K562 (cell line): ENCODE results near the gene CEP68. TPM values are rescaled to one million over a fixed set of nuclear protein-coding genes. Genes with fewer than 3 reads are reported as not detected.
A peak's percentile ranks its signal among the peaks of the same experiment; 100 is the strongest.

Source experiments
- BRF1 ChIP-seq: IDR thresholded peaks from 3 replicates; pipeline ENCODE4 v1.6.1; 2011; ENCODE audit warnings: borderline replicate concordance, mild to moderate bottlenecking; ENCODE audit not compliant: insufficient read length; ENCODE audit errors: extremely low read depth
- FOXA3 ChIP-seq, 2 experiments: fragments of 450-650 bp in 1 of 2; sonication (generic) in 1 of 2; formaldehyde crosslinking; IDR thresholded peaks in 1 of 2; conservative IDR thresholded peaks in 1 of 2; 2 replicates each; pipeline versions ENCODE4 v1.4.0 to v1.8.0; 2020 to 2022; ENCODE audit warnings: mild to moderate bottlenecking in 2 of 2, missing genetic modification reagents in 1 of 2
- JUND ChIP-seq, 2 experiments: IDR thresholded peaks; 2 replicates in 1 of 2; 3 replicates in 1 of 2; pipeline ENCODE4 v1.6.1; 2011; ENCODE audit warnings: borderline replicate concordance in 2 of 2, low read depth in 2 of 2, low read length in 2 of 2, improper control_type of control experiment in 1 of 2, missing biosample characterization in 1 of 2, missing genetic modification characterization in 1 of 2, missing genetic modification reagents in 1 of 2
- KLF16 ChIP-seq: IDR thresholded peaks from 2 replicates; pipeline ENCODE4 v1.6.1; 2016; ENCODE audit warnings: antibody characterized with exemption
- NFIC ChIP-seq: fragments of 450-650 bp; IDR thresholded peaks from 2 replicates; pipeline ENCODE4 v1.6.1; 2017; ENCODE audit warnings: mild to moderate bottlenecking, inconsistent platforms
- PYGO2 ChIP-seq: fragments of 450-650 bp; IDR thresholded peaks from 2 replicates; pipeline ENCODE4 v1.6.1; 2016; ENCODE audit warnings: mild to moderate bottlenecking, missing genetic modification characterization, moderate library complexity, missing compliant biosample characterization
- SMARCA4 ChIP-seq: fragments of 450-650 bp; IDR thresholded peaks from 2 replicates; pipeline ENCODE4 v1.6.1; 2016
- ZNF124 ChIP-seq: sonication (generic); formaldehyde crosslinking; IDR thresholded peaks from 2 replicates; pipeline ENCODE4 v1.8.1; 2022; ENCODE audit warnings: missing genetic modification reagents
- ZNF212 ChIP-seq: fragments of 450-650 bp; formaldehyde crosslinking; IDR thresholded peaks from 2 replicates; pipeline ENCODE4 v1.4.0; 2020; ENCODE audit warnings: mild to moderate bottlenecking
- ZNF347 ChIP-seq: fragments of 450-650 bp; formaldehyde crosslinking; IDR thresholded peaks from 2 replicates; pipeline ENCODE4 v1.4.0; 2020; ENCODE audit warnings: low read depth, mild to moderate bottlenecking, moderate library complexity
- polyA plus RNA-seq, 8 experiments: library from polyadenylated mRNA; depleted of rRNA in 4 of 8; stranded (reverse) in 5 of 8; unstranded in 3 of 8; fragments of >200 nt; fragmentation: Nextera tagmentation in 2 of 8; fragmentation: Illumina TruSeq in 1 of 8; extraction: Ambion mirVana in 2 of 8; extraction: Trizol in 1 of 8; gene quantifications; 2 replicates each; pipeline versions ENCODE4 v1.2.1 to v1.2.3, GENCODE V29; 2011 to 2014; ENCODE audit warnings: inconsistent platforms in 1 of 8, missing spikeins in 1 of 8
- total RNA-seq, 7 experiments: library from RNA; depleted of rRNA in 6 of 7; stranded (reverse); fragments of >200 nt in 6 of 7; fragmentation: Illumina TruSeq in 2 of 7; extraction: Trizol in 2 of 7; gene quantifications; 2 replicates each; pipeline versions ENCODE4 v1.2.1 to v1.2.3, GENCODE V29; 2011 to 2021; ENCODE audit warnings: low replicate concordance in 1 of 7
- TF ChIP-seq, protein P1 (sequence below), 2 experiments: fragments of 450-650 bp; formaldehyde crosslinking in 1 of 2; IDR thresholded peaks; 2 replicates each; pipeline versions ENCODE4 v1.4.0 to v1.6.1; 2014 to 2020; ENCODE audit warnings: mild to moderate bottlenecking in 2 of 2, borderline replicate concordance in 1 of 2, low read depth in 1 of 2
- TF ChIP-seq, protein P2 (sequence below): fragments of 250-450 bp; sonication (Bioruptor Pico); IDR thresholded peaks from 2 replicates; pipeline ENCODE4 v1.8.0; 2021; ENCODE audit warnings: mild to moderate bottlenecking, moderate library complexity
- TF ChIP-seq, protein P3 (sequence below): fragments of 250-450 bp; sonication (Bioruptor Pico); IDR thresholded peaks from 2 replicates; pipeline ENCODE4 v1.5.0; 2021; ENCODE audit warnings: mild to moderate bottlenecking, moderate library complexity

Gene CEP68
- total and polyA plus RNA-seq, 9 of the 15 experiments (the other 6 are each of a cell fraction or from before 2014, with no cell fraction given), result 1.4 to 8.5 (median 5.2) TPM

DNA sequence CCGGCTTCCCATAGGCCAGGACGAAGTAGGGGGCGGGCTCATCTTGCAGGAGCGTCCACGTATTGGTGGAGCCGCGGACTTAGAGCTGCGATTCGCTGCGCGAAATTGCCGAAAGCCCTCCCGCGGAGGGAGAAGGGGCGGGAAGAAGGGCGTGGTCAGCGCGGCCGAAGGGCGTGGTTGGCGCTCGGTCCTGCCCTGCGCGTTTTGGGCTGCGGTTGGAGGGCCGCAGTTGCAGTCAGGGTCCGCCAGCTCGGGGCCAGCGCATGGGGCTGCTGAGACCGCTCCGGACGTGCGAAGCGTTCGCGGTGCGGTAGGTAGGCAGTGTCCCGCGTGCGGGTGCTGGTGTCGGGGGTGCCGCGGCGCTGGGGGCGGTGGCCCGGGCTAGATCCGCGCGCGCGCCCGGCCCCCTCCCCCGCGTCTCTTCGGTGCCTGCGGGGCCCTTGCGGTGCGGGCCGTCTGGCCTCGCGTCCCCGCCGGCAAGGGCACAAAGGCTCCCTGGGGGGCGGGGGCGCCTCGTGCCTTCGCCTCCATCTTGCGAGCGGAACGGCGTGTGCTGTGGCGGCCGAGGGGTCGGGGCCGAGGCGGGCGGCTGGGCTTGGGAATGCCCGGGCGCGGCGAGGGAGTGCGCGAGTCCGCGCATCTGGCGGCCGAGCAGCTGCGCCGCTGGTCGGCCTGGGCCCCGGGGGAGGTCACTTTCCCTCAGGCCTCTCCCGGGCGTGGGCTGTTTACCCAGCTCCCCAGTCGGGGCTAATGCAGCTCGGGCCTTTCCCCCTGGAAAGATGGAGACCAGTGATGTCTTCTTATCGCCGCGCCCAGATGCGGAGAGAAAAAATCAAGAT lies at the start of gene CEP68 (continued):
- TF ChIP-seq, protein P1, sequence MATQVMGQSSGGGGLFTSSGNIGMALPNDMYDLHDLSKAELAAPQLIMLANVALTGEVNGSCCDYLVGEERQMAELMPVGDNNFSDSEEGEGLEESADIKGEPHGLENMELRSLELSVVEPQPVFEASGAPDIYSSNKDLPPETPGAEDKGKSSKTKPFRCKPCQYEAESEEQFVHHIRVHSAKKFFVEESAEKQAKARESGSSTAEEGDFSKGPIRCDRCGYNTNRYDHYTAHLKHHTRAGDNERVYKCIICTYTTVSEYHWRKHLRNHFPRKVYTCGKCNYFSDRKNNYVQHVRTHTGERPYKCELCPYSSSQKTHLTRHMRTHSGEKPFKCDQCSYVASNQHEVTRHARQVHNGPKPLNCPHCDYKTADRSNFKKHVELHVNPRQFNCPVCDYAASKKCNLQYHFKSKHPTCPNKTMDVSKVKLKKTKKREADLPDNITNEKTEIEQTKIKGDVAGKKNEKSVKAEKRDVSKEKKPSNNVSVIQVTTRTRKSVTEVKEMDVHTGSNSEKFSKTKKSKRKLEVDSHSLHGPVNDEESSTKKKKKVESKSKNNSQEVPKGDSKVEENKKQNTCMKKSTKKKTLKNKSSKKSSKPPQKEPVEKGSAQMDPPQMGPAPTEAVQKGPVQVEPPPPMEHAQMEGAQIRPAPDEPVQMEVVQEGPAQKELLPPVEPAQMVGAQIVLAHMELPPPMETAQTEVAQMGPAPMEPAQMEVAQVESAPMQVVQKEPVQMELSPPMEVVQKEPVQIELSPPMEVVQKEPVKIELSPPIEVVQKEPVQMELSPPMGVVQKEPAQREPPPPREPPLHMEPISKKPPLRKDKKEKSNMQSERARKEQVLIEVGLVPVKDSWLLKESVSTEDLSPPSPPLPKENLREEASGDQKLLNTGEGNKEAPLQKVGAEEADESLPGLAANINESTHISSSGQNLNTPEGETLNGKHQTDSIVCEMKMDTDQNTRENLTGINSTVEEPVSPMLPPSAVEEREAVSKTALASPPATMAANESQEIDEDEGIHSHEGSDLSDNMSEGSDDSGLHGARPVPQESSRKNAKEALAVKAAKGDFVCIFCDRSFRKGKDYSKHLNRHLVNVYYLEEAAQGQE (IDR thresholded peaks at IDR 0.05; ENCODE audit: borderline replicate concordance), result no peak; the same call in 1 of the 2 replicates
- TF ChIP-seq, protein P1 (CRISPR knock-in tag; IDR thresholded peaks at IDR 0.05; ENCODE audit: low read depth), result peak; percentile 70
- TF ChIP-seq ZNF124 (CRISPR knock-in tag) (no peak), NFIC (peak; percentile 55), JUND (IDR thresholded peaks at IDR 0.05; ENCODE audit: borderline replicate concordance, low read depth, low read length) (peak; percentile 46), JUND (tag; IDR thresholded peaks at IDR 0.05; ENCODE audit: borderline replicate concordance, low read depth, low read length) (no peak; the same call in 2 of the 3 replicates), ZNF347 (CRISPR knock-in tag) (no peak), FOXA3 (CRISPR knock-in tag; conservative IDR thresholded peaks at IDR 0.05 in 1 of 2, IDR thresholded peaks at IDR 0.05 in 1 of 2) (peak; percentile 55 to 81; a peak in 3 of 4 replicates), BRF1 (no peak), KLF16 (peak; percentile 79), PYGO2 (no peak), SMARCA4 (peak; percentile 76), ZNF212 (CRISPR knock-in tag) (peak; percentile 37; the same call in 1 of the 2 replicates)
- TF ChIP-seq, protein P2, sequence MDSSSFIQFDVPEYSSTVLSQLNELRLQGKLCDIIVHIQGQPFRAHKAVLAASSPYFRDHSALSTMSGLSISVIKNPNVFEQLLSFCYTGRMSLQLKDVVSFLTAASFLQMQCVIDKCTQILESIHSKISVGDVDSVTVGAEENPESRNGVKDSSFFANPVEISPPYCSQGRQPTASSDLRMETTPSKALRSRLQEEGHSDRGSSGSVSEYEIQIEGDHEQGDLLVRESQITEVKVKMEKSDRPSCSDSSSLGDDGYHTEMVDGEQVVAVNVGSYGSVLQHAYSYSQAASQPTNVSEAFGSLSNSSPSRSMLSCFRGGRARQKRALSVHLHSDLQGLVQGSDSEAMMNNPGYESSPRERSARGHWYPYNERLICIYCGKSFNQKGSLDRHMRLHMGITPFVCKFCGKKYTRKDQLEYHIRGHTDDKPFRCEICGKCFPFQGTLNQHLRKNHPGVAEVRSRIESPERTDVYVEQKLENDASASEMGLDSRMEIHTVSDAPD (CRISPR knock-in tag), result no peak
- TF ChIP-seq, protein P3, sequence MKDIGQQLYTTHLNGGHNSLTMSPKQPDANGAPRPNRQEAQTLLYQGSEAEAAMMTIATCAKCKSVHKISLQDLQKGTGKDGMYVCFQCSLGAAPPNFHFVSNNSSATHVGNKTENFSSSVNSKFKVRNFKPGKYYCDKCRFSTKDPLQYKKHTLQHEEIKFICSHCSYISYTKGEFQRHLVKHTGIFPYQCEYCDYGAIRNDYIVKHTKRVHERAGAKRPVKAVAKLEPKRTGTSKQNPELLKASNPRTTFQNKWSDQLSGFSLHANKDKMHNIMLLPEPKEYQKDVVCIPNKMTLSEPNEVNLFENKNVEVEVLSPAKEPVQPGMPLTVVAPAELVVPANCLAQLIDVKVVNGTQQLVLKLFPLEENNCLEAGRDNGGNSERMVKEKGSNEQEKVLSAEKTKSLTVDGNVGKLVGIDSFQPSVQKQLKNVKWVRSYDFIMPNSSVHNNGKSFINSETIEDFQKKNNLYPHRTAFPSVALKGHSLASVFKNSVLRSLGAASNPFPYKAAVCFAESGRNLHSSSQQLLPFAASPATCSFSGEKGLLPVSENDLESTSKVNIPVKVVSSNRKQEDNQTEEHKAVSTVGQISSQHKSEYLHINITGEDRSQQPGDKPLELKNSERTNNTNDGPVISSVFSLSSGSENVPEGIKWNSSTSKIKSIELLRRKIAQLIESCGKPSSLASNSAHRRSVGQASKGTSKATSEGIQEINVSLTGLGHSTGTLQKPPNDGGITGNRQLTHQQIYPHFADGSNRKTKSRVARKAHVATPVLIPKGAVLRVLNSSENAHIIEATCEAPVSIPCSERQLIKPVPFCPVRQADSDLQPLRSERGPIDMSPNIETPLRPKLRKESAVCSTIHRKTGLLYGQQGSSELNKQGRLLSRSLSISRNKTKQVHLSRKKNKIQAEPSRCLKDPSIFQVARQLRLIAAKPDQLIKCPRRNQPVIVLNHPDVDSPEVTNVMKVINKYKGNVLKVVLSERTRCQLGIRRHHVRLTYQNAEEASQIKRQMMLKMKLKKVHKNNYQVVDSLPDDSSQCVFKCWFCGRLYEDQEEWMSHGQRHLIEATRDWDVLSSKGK, result no peak
